Liver (tissue), 9 donors: ENCODE data around the gene NHSL2. TPM values are rescaled to one million over a fixed set of nuclear protein-coding genes. Genes with fewer than 3 reads are reported as not detected.

Source experiments
- DNase-seq: peaks from one replicate; pipeline ENCODE4 v3.0.0-alpha.2; 2017; ENCODE audit warnings: low spot score
- H3K27ac ChIP-seq, 2 donors: one replicate each; pipeline ENCODE4 v1.7.0; 2013; ENCODE audit warnings: inconsistent platforms in 2 of 2, low read length in 2 of 2, control low read depth in 1 of 2, low read depth in 1 of 2, mild to moderate bottlenecking in 1 of 2
- H3K27me3 ChIP-seq, 4 donors: one replicate each; pipeline versions ENCODE4 v1.6.1 to v1.7.0; 2013; ENCODE audit warnings: low read length in 3 of 4, inconsistent platforms in 1 of 4, mild to moderate bottlenecking in 1 of 4, moderate library complexity in 1 of 4; ENCODE audit not compliant: control insufficient read depth in 4 of 4, insufficient read depth in 4 of 4
- H3K36me3 ChIP-seq, 4 donors: one replicate each; pipeline versions ENCODE4 v1.6.1 to v1.7.0; 2013; ENCODE audit warnings: low read length in 3 of 4, mild to moderate bottlenecking in 3 of 4, low read depth in 1 of 4, moderate library complexity in 1 of 4; ENCODE audit not compliant: control insufficient read depth in 4 of 4, insufficient read depth in 3 of 4
- H3K4me1 ChIP-seq, 4 donors: one replicate each; pipeline versions ENCODE4 v1.6.1 to v1.7.0; 2013; ENCODE audit warnings: low read length in 3 of 4, mild to moderate bottlenecking in 3 of 4, moderate library complexity in 1 of 4; ENCODE audit not compliant: control insufficient read depth in 4 of 4, insufficient read depth in 4 of 4
- H3K4me3 ChIP-seq, 3 donors: one replicate each; pipeline versions ENCODE4 v1.6.1 to v1.7.0; 2013; ENCODE audit warnings: low read length in 3 of 3, control low read depth in 1 of 3, low read depth in 1 of 3, mild to moderate bottlenecking in 1 of 3
- H3K9ac ChIP-seq, 2 donors: one replicate each; pipeline ENCODE4 v1.7.0; 2013; ENCODE audit warnings: low read length in 2 of 2, mild to moderate bottlenecking in 2 of 2, moderate library complexity in 2 of 2, control low read depth in 1 of 2, low read depth in 1 of 2
- H3K9me3 ChIP-seq, 4 donors: one replicate each; pipeline versions ENCODE4 v1.6.1 to v1.7.0; 2013; ENCODE audit warnings: low read length in 3 of 4; ENCODE audit not compliant: control insufficient read depth in 4 of 4
- ATF3 ChIP-seq: IDR thresholded peaks from 2 replicates; pipeline ENCODE4 v1.6.1; 2016; ENCODE audit warnings: antibody characterized with exemption
- CTCF ChIP-seq: fragments of 150-350 bp; IDR thresholded peaks from 2 replicates; pipeline ENCODE4 v1.5.1; 2017; ENCODE audit warnings: improper control_type of control experiment, low read depth, low read length; ENCODE audit not compliant: missing input control
- EGR1 ChIP-seq, 2 donors: IDR thresholded peaks; 2 replicates each; pipeline ENCODE4 v1.6.1; 2016 to 2018; ENCODE audit warnings: antibody characterized with exemption in 2 of 2, low read depth in 2 of 2
- FOXA1 ChIP-seq: IDR thresholded peaks from 2 replicates; pipeline ENCODE4 v1.6.1; 2016; ENCODE audit warnings: antibody characterized with exemption
- FOXA2 ChIP-seq: IDR thresholded peaks from 2 replicates; pipeline ENCODE4 v1.6.1; 2016; ENCODE audit warnings: antibody characterized with exemption
- GABPA ChIP-seq, 2 donors: IDR thresholded peaks in 1 of 2; conservative IDR thresholded peaks in 1 of 2; 2 replicates each; pipeline ENCODE4 v1.6.1; 2016; ENCODE audit warnings: antibody characterized with exemption in 2 of 2, mild to moderate bottlenecking in 1 of 2, moderate library complexity in 1 of 2
- HNF4A ChIP-seq, 2 donors: conservative IDR thresholded peaks; 2 replicates each; pipeline ENCODE4 v1.6.1; 2016; ENCODE audit warnings: antibody characterized with exemption in 2 of 2, mild to moderate bottlenecking in 2 of 2
- HNF4G ChIP-seq: IDR thresholded peaks from 2 replicates; pipeline ENCODE4 v1.6.1; 2016; ENCODE audit warnings: antibody characterized with exemption
- JUND ChIP-seq, 2 donors: IDR thresholded peaks; 2 replicates each; pipeline ENCODE4 v1.6.1; 2016; ENCODE audit warnings: antibody characterized with exemption in 2 of 2
- MAX ChIP-seq: IDR thresholded peaks from 2 replicates; pipeline ENCODE4 v1.6.1; 2016; ENCODE audit warnings: antibody characterized with exemption
- NR2F2 ChIP-seq: IDR thresholded peaks from 2 replicates; pipeline ENCODE4 v1.6.1; 2016; ENCODE audit warnings: antibody characterized with exemption
- RAD21 ChIP-seq, 2 donors: IDR thresholded peaks; 2 replicates each; pipeline ENCODE4 v1.6.1; 2016; ENCODE audit warnings: antibody characterized with exemption in 2 of 2, mild to moderate bottlenecking in 2 of 2
- RXRA ChIP-seq, 2 donors: IDR thresholded peaks; 2 replicates each; pipeline ENCODE4 v1.6.1; 2017 to 2018; ENCODE audit warnings: antibody characterized with exemption in 2 of 2, mild to moderate bottlenecking in 1 of 2
- SP1 ChIP-seq: IDR thresholded peaks from 2 replicates; pipeline ENCODE4 v1.6.1; 2018; ENCODE audit warnings: antibody characterized with exemption, mild to moderate bottlenecking
- TAF1 ChIP-seq: conservative IDR thresholded peaks from 2 replicates; pipeline ENCODE4 v1.6.1; 2016; ENCODE audit warnings: antibody characterized with exemption, mild to moderate bottlenecking
- YY1 ChIP-seq: IDR thresholded peaks from 2 replicates; pipeline ENCODE4 v1.6.1; 2016; ENCODE audit warnings: antibody characterized with exemption, mild to moderate bottlenecking
- WGBS: extraction: QIAGEN DNeasy Blood & Tissue Kit; methylation state at CpG from one replicate; pipeline ENCODE4 v1.1.7; 2013; 5-methylcytosine and 5-hydroxymethylcytosine counted together
- polyA plus RNA-seq, 2 donors: library from polyadenylated mRNA; stranded (reverse) in 1 of 2; unstranded in 1 of 2; fragments of 200-250 nt in 1 of 2; fragments of >200 nt in 1 of 2; fragmentation: Nextera tagmentation in 1 of 2; extraction: Ambion mirVana in 1 of 2; gene quantifications; one replicate each; pipeline versions ENCODE4 v1.2.1 to v1.2.3, GENCODE V29; 2013 to 2015
- total RNA-seq, 2 donors: library from RNA; depleted of rRNA; stranded (reverse); fragments of >200 nt; gene quantifications; one replicate each; pipeline ENCODE4 v1.2.3, GENCODE V29; 2014
- TF ChIP-seq, protein P1 (sequence below): IDR thresholded peaks from 2 replicates; pipeline ENCODE4 v1.6.1; 2016; ENCODE audit warnings: antibody characterized with exemption
- TF ChIP-seq, protein P2 (sequence below): IDR thresholded peaks from 2 replicates; pipeline ENCODE4 v1.6.1; 2016; ENCODE audit warnings: antibody characterized with exemption, mild to moderate bottlenecking
- donor health status: healthy.
- donor health status: healthy.
- donor health status: healthy.
- donor health status: healthy.
- donor health status: healthy.

Gene NHSL2
- total and polyA plus RNA-seq, 4 donors: 0.45 to 1.3 (median 1.1) TPM

DNA sequence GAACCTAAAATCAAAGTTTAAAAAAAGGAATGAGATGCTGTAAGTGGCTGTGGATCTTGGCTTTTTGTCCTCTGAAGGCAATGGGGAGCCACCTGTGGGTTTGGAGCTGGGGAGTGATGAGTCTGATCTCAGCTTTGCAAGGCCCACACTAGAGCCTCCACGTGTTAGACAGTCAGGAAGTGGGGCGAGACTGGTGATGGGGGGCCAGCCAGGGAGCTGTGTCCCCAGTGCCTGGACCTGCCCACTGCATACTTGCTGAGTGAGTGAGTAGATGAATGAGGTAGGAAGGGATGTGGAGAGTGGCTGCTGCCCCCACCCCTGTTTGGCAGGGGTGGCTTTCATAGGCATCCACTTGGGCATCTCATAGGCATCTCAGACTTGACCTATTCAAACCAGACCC is 84.0 kb downstream of the NHSL2 start (continued):
- TF ChIP-seq, protein P1, sequence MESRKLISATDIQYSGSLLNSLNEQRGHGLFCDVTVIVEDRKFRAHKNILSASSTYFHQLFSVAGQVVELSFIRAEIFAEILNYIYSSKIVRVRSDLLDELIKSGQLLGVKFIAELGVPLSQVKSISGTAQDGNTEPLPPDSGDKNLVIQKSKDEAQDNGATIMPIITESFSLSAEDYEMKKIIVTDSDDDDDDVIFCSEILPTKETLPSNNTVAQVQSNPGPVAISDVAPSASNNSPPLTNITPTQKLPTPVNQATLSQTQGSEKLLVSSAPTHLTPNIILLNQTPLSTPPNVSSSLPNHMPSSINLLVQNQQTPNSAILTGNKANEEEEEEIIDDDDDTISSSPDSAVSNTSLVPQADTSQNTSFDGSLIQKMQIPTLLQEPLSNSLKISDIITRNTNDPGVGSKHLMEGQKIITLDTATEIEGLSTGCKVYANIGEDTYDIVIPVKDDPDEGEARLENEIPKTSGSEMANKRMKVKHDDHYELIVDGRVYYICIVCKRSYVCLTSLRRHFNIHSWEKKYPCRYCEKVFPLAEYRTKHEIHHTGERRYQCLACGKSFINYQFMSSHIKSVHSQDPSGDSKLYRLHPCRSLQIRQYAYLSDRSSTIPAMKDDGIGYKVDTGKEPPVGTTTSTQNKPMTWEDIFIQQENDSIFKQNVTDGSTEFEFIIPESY: no peak
- TF ChIP-seq ATF3: no peak
- TF ChIP-seq JUND (IDR thresholded peaks at IDR 0.05): no peak

- TF ChIP-seq JUND (IDR thresholded peaks at IDR 0.05) (no peak), SP1 (no peak)
- Histone ChIP-seq H3K9ac (no peak overlapping the region), H3K9me3 (peaks cover 0 to 3% (median 0%) of the 10 kb centered on the region in 4 donors), H3K4me1 (no peaks in the 10 kb centered on the region), H3K4me3 (no peak overlapping the region), H3K36me3 (no peaks in the 10 kb centered on the region), H3K27ac (no peak overlapping the region), H3K27me3 (no peaks in the 10 kb centered on the region)
- WGBS: 64% methylated on average over 2 of the region's 2 CpGs
- no peak for DNase-seq
Measured at GRCh38 chrX:71995122-71995521, 84.5 kb downstream of the NHSL2 start.

DNA sequence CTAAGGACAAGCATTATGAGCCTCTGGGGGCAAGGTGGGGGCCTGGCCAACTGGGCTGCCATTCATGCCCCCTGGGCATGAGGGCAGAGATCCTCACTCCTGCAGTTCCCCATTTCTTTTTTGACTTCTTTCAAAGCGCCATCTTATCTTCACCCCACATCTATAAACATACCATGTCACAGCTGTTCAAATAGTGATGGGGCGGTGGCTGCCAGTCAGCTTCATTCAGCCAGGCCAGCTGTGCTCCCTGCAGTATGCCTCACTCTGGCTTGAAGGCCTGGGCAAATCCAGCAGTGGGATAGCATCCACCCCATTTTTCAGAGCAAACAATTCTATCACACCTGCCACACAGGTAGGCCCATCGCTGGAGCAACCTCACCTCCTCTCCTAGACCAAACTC is 85.5 kb downstream of the NHSL2 start:
- DNase-seq: no peak
- Histone ChIP-seq H3K36me3 (no peaks in the 10 kb centered on the region), H3K9me3 (no peaks in the 10 kb centered on the region), H3K27ac (no peak overlapping the region), H3K4me1 (no peaks in the 10 kb centered on the region), H3K9ac (no peak overlapping the region), H3K27me3 (no peaks in the 10 kb centered on the region), H3K4me3 (no peak overlapping the region)
- WGBS: 86% methylated on average over 3 of the region's 3 CpGs
- TF ChIP-seq RAD21 (IDR thresholded peaks at IDR 0.05) (no peak), MAX (no peak), HNF4G (no peak), SP1 (no peak), FOXA1 (no peak), YY1 (no peak), GABPA (IDR thresholded peaks at IDR 0.05 in 1 of 2, conservative IDR thresholded peaks at IDR 0.05 in 1 of 2) (no peak), FOXA2 (no peak), JUND (IDR thresholded peaks at IDR 0.05) (no peak), TAF1 (no peak), ATF3 (no peak), EGR1 (IDR thresholded peaks at IDR 0.05; ENCODE audit: low read depth in 2 of 2) (no peak), NR2F2 (no peak), CTCF (no peak), HNF4A (conservative IDR thresholded peaks at IDR 0.05) (no peak), RXRA (IDR thresholded peaks at IDR 0.05) (no peak)
- TF ChIP-seq, protein P1: no peak
- TF ChIP-seq, protein P2, sequence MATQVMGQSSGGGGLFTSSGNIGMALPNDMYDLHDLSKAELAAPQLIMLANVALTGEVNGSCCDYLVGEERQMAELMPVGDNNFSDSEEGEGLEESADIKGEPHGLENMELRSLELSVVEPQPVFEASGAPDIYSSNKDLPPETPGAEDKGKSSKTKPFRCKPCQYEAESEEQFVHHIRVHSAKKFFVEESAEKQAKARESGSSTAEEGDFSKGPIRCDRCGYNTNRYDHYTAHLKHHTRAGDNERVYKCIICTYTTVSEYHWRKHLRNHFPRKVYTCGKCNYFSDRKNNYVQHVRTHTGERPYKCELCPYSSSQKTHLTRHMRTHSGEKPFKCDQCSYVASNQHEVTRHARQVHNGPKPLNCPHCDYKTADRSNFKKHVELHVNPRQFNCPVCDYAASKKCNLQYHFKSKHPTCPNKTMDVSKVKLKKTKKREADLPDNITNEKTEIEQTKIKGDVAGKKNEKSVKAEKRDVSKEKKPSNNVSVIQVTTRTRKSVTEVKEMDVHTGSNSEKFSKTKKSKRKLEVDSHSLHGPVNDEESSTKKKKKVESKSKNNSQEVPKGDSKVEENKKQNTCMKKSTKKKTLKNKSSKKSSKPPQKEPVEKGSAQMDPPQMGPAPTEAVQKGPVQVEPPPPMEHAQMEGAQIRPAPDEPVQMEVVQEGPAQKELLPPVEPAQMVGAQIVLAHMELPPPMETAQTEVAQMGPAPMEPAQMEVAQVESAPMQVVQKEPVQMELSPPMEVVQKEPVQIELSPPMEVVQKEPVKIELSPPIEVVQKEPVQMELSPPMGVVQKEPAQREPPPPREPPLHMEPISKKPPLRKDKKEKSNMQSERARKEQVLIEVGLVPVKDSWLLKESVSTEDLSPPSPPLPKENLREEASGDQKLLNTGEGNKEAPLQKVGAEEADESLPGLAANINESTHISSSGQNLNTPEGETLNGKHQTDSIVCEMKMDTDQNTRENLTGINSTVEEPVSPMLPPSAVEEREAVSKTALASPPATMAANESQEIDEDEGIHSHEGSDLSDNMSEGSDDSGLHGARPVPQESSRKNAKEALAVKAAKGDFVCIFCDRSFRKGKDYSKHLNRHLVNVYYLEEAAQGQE: no peak
